Ramos (cell line): Measurements from ENCODE around the gene PAQR6.

Experiments used
- in situ Hi-C: fragments of 300-500 bp; cut with MboI; formaldehyde crosslinking; loops from one replicate; pipeline ENCODE4 v1.14.3; 2022; ENCODE audit warnings: low sequenced_read_pairs; ENCODE audit not compliant: unreplicated experiment

The PAQR6 gene

GRCh38 chr1:156200044-156200443, 47.8 kb downstream of the PAQR6 start:
- in situ Hi-C loops, result no loop called here

- in situ Hi-C loops, result no loop called here
Measured at GRCh38 chr1:156198831-156199349, 49.0 kb downstream of the PAQR6 start.

- in situ Hi-C loops, result no loop called here
Measured at GRCh38 chr1:156196445-156196844, 51.4 kb downstream of the PAQR6 start.

DNA sequence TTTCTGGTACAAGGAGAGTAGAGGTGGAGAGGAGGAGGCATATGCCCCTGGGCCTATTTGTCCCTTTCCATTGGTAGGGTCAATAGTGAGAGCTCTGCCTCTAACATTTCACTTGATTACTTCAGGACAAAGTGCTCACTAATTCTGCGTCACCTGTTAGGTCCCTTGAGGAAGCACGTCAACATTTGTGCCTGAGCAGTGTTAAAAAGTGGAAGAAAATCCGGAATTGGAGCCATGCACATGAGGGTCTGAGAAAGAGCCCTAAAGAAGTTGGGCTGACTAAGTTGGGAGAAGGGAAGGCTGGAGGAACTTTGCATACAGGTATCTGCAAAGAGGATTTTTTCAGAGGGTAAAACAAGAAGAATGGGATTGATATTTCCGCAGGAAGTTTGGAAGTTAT, 52.0 kb downstream of the PAQR6 start:
- in situ Hi-C loops, result no loop called here

DNA sequence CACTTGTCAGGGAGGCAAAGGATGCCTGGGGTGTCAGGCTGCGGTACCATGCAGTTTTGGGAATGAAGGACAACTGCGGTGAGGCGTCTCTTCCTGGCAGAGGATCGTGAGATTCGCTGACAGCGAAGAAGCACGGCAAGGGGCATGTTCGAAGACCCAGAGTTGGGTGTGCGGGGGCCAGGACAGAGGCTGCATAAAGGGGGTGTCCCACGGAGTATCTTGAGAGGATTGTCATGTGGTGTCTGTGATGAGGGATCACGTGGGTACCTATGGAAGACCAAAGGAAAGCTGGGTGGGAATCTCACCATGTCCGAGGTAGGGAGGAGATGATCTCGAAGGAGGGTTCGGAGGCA, 53.6 kb downstream of the PAQR6 start:
- in situ Hi-C loops, result no loop called here

- in situ Hi-C loops, result no loop called here
Measured at GRCh38 chr1:156193488-156194299, 54.2 kb downstream of the PAQR6 start, which contains the start of gene SLC25A44. Gene SLC25A44 (plus strand): TSS chr1:156194104. CDS start chr1:156199848, 5,744 bp downstream.
